Cardiac fibroblast (primary cell): ENCODE data around the gene TRAF5.
A peak's percentile ranks its signal among the peaks of the same experiment; 100 is the strongest.

Source experiments
- DNase-seq, 2 donors: peaks; one replicate each; pipeline versions ENCODE4 v3.0.0 to v3.0.0-alpha.2; 2010; ENCODE audit warnings: low read depth in 2 of 2
- H3K4me3 ChIP-seq, 2 donors: replicated peaks in 1 of 2; 1 replicate in 1 of 2; 2 replicates in 1 of 2; pipeline ENCODE4 v1.5.1; 2011; ENCODE audit warnings: low read depth in 2 of 2, low read length in 2 of 2, mild to moderate bottlenecking in 2 of 2, moderate library complexity in 1 of 2
- CTCF ChIP-seq: IDR thresholded peaks from one replicate; pipeline ENCODE4 v1.5.1; 2011; ENCODE audit warnings: low read depth, mild to moderate bottlenecking, low read length, inconsistent platforms

Gene TRAF5

GRCh38 chr1:211337430-211338223 is 11.0 kb downstream of the TRAF5 start:
- DNase-seq, result no peak
- no peak for TF ChIP-seq CTCF
- no peak overlapping the region for H3K4me3 ChIP-seq

GRCh38 chr1:211338224-211338620 is 11.6 kb downstream of the TRAF5 start:
- no peak overlapping the region for H3K4me3 ChIP-seq
- no peak for DNase-seq
- no peak for TF ChIP-seq CTCF

- no peak for DNase-seq
- no peak overlapping the region for H3K4me3 ChIP-seq
- TF ChIP-seq CTCF, result no peak
These were observed 13.0 kb downstream of the TRAF5 start for GRCh38 chr1:211339631-211340041.

GRCh38 chr1:211340622-211341507 is 14.2 kb downstream of the TRAF5 start:
- no peak for DNase-seq
- TF ChIP-seq CTCF, result no peak
- no peak overlapping the region for H3K4me3 ChIP-seq

- no peak for DNase-seq
- H3K4me3 ChIP-seq, result no peak overlapping the region
- TF ChIP-seq CTCF, result no peak
These were observed 15.4 kb downstream of the TRAF5 start for GRCh38 chr1:211341999-211342398.

GRCh38 chr1:211343607-211344006 is 17.0 kb downstream of the TRAF5 start:
- TF ChIP-seq CTCF, result no peak
- peak in 1 of 2 donors; percentile 53 for DNase-seq
- no peak overlapping the region for H3K4me3 ChIP-seq
